HPDE6-E6E7 (cell line): ENCODE data around the gene ART4.

Experiments used
- DNase-seq: peaks from one replicate; pipeline ENCODE4 v3.0.0; 2011; ENCODE audit warnings: missing footprints; ENCODE audit errors: extremely low spot score

The ART4 gene, protein sequence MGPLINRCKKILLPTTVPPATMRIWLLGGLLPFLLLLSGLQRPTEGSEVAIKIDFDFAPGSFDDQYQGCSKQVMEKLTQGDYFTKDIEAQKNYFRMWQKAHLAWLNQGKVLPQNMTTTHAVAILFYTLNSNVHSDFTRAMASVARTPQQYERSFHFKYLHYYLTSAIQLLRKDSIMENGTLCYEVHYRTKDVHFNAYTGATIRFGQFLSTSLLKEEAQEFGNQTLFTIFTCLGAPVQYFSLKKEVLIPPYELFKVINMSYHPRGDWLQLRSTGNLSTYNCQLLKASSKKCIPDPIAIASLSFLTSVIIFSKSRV

GRCh38 chr12:14843425-14843887 lies at the start of gene ART4:
ART4 (minus strand) TSS chr12:14843526; CDS start chr12:14843113, 413 bp downstream.
- DNase-seq, result no peak

- DNase-seq, result no peak
Measured at GRCh38 chr12:14892726-14893505, 49.6 kb upstream of the ART4 start.

DNA sequence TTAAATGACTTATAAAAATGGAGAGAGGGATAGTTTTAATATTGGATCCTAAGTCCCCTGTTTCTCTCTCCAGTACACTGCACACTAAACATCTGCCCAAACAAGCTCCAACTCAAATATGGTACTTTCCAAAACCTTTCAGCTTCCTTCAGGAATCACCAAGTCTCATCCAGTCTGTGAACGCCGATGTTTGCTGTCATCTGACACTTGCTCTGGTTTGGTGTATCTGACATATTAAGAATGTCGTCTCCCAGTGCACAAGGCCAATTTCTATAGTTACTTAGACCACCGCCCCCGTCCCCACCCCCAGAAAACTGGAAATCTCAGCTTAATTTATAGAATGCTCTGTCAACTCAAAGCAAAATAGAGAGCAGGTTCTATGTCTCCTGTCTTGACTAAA lies 47.4 kb upstream of the ART4 start:
- no peak for DNase-seq

DNA sequence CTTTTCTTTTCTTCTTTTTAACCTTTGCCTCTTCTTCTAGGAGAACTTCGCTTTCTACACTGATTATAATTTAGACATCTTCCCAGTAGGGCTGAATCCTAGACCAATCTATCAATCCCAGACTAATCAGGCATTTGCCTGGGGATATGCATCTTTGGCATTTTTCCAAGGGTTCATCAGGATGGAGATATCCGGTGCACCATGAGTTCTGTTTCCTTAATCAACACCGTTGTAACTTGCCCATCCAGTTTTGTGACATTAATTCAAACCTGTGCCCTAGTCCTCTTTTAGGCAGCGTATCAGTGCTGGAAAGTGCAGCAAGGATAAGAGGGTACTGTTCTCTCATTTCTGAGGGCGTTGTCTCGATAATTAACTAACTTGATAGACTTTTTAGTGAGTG lies 42.9 kb upstream of the ART4 start:
- DNase-seq, result no peak

- no peak for DNase-seq
Measured at GRCh38 chr12:14885718-14886221, 42.4 kb upstream of the ART4 start, which contains the start of gene MGP. MGP (minus strand) TSS chr12:14885854; CDS start chr12:14885791, 63 bp downstream.

DNA sequence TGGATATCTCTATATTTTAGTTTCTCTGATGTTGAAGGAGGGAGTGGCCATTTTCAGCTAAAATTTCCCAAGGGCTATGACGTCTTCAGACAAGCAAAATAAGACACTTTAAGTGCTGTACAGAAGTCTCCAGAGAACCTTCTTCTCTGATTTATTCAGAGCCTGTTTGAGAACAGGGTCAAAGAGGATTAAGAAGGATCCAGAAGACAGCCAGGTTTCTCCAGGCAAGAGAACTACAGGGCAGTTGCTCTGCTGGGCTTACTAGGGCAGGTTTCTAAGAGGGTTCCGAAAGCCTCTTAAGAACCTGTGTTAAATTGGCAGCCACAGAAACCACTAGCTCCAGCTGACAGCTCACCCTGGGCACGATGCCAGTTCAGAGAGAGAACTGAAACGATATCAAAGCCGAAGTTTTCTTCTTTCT lies 41.1 kb upstream of the ART4 start:
- DNase-seq, result peak; percentile 20

- no peak for DNase-seq
Measured at GRCh38 chr12:14883686-14884085, 40.4 kb upstream of the ART4 start.

GRCh38 chr12:14880890-14881453 lies 37.6 kb upstream of the ART4 start:
- no peak for DNase-seq

DNA sequence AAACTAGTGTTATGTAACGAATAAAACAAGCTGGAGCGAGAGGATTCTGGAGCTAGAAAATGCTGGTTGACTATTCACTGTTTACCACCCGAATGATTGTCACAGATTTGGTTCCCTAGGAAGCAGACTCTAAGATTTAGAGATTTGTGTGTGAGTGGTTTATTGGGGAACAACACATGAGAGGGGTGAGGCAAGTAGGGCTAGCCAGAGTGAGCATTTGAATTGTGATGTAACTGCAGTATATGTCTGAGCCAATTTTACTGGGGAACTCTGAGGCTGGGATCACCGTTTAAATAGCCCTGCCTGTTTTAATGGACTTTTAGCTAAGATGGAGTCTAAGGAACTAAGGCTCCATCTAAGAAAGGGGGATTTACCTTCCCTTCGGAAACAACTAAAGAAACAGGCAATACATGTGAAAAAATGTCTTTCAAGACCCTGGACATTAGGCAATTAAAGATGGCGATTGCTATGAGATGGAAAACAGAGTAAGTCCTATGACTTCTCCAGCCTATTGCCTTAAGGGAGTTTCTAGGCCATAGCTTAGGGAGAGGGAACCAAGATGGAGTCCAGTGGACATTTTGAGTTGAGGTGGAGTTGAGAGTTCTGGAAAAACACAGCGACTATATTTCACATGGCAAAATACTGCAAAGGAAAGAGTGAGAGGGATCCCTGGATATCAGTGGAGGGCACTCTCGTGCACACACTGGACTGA lies 36.1 kb upstream of the ART4 start:
- DNase-seq, result no peak

DNA sequence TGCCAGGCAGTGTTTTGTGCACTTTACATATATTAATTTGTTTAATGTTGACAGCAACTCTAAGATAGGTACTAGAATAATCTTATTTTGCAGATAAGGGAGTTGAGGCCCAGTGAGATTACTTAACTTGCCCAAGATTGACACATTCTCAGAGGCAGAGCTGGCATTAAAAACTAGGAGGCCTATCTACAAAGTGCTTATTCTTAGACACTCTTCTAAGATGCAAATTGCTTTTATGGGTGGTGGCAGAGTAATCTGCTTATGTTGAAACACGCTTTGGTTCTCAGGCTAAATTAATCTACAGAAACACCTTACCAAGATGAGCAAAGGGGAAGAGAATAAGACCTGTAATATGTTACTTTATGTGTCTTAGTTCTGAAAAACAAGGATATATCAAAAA lies 35.2 kb upstream of the ART4 start:
- DNase-seq, result no peak

DNA sequence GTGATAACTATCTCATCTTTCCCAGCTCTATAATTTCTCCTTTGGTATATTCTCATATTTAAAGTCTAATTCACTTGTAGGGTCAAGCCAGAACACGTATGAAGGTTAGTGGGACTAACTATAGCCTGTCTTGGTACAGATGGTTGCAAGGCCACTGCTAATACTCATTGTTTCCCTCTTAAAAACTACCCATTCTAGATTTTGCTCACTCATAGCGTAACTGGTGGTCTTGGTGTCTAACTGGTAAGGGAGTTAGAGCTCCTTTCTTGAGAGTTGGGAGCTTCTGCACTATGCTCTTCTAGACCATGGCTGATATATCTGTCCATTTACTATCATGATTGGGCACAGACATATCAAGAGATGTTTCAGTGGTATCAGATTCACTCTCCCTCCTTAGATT lies 33.5 kb upstream of the ART4 start:
- no peak for DNase-seq

GRCh38 chr12:14874882-14875281 lies 31.6 kb upstream of the ART4 start:
- DNase-seq, result no peak

- no peak for DNase-seq
Measured at GRCh38 chr12:14873440-14874185, 30.3 kb upstream of the ART4 start.

GRCh38 chr12:14871886-14872285 lies 28.6 kb upstream of the ART4 start:
- no peak for DNase-seq

DNA sequence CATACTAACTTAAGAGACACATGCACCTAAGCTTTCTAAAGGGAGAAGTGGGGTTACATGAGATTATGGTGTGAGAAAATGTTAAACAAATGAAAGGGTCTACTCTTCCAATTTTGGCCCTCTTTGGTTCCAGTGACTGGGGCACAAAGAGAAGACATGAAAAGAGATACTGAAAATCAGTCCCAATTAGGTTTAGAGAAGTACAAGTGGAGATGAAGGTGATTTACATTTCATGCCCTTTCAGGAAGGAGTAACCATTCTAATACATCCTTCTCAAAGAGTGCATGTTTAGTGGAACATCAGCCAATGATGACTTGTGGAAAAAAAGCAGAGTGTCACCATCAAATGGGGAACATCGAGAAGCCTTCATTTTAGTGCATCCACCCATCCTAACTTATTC lies 27.9 kb upstream of the ART4 start:
- no peak for DNase-seq

DNA sequence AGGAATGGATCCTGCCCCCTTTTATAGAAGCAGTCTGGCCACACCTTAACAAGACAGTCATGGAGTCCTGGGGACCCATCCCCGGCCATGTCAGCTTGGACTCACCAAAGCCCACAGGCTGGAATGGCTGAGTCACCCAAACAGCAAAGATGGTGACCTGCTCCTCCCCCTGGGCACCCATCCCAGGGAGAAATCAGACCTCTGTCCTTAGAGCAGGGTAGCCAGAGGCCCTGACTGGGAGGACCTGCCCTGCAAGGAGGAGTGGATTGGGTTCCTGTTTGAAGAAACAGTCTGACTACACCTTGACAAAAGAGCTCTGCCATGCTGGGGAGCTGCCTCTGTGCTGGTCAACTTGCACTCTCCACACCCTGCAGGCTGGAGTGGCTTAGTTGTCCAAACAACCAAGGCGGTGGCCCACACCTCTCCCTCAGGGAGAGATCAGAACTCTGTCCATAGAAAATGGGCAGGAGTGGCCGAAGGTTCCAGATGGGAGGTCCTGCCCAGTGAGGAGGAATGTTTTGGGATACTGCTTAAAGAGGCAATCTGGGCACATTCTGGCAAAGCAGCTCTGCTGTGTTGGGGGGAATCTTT lies 25.7 kb upstream of the ART4 start:
- DNase-seq, result no peak

GRCh38 chr12:14860490-14860889 lies 17.2 kb upstream of the ART4 start:
- no peak for DNase-seq

DNA sequence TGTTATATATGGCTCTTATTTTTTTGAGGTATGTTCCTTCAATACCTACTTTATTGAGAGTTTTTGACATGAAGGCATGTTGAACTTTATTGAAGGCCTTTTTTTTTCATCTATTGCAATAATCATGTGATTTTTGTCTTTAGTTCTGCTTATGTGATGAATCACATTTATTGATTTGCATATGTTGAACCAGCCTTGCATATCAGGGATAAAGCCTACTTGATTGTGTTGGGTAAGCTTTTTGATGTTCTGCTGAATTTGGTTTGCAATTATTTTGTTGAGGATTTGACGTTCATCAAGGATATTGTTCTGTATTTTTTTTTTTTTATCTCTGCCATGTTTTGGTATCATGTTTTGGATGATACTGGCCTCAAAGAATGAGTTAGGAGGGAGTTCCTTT lies 15.2 kb upstream of the ART4 start:
- no peak for DNase-seq

DNA sequence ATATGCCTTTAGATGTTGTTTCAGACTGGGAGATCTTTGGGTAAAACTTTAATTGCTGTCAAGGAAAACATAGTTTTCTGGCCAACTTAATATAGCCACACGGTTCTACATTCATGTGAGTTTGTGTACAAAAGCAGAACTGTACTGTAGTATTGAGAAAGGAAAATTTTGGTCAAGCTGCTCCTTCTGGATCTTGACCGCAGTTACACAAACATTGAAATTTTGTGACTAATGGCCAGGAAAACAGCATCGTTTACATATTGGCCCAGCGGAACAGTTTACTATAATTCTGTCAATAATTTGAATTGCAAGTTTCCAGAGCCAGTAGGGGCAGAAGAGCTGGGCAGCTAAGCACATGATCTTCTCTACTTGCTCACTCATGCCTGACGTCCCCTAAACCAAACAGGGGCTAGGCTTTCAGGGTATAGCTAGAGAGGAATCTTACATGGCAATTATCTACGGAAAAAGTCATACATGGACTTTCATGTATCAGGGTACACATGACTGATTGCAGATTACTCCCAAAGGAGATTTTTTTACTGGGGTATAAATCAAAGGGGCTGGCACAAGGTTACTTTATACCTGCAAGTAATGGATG lies 11.4 kb upstream of the ART4 start:
- no peak for DNase-seq

GRCh38 chr12:14853961-14854360 lies 10.6 kb upstream of the ART4 start:
- no peak for DNase-seq
